HepG2 (cell line): ENCODE results near the gene BAZ1A. TPM values are rescaled to one million over a fixed set of nuclear protein-coding genes. Genes with fewer than 3 reads are reported as not detected.

Source experiments
- ATAC-seq: fragments of 200-7000 bp; cut with Tn5 transposase; 3 replicates; pipeline ENCODE4 v1.9.1; 2020; ENCODE audit warnings: mild to moderate bottlenecking, moderate library complexity
- BruUV-seq: library from RNA; stranded (reverse); fragments of 400-500 nt; replicated peaks from 2 replicates; lab custom pipeline; 2021; lab: Mats Ljungman, UMichigan
- CTCF ChIA-PET: fragments of 300-600 bp; formaldehyde crosslinking; extraction: SDS; loops from one replicate; lab custom pipeline; 2021; ENCODE audit warnings: low total read pairs, inconsistent platforms, low intra/inter-chr PET ratio; lab: Yijun Ruan, JAX
- POLR2A ChIA-PET: fragments of 350-600 bp; sonication (Branson Sonifier 250); formaldehyde crosslinking; loops from one replicate; lab custom pipeline; 2020; ENCODE audit warnings: antibody characterized with exemption, inconsistent platforms; lab: Yijun Ruan, JAX
- DNase-seq: peaks from one replicate; pipeline ENCODE4 v3.0.0-alpha.2; 2015; ENCODE audit warnings: low spot score
- FAIRE-seq: peaks from 3 replicates; lab custom pipeline; 2011; peaks lifted over from hg19 to GRCh38; lab: Jason Lieb, UNC
- H2AFZ ChIP-seq: one replicate; pipeline ENCODE4 v1.6.1; 2011; ENCODE audit warnings: low read length, inconsistent platforms
- H3K27ac ChIP-seq: fragments of 300-600 bp; 3 replicates; pipeline ENCODE4 v1.8.0; 2011; ENCODE audit warnings: mixed run types, mild to moderate bottlenecking, mixed read lengths, low read length, inconsistent platforms; ENCODE audit not compliant: insufficient read depth; ENCODE audit errors: extremely low read length
- H3K27me3 ChIP-seq, 2 experiments: fragments of 200-600 bp in 1 of 2; 2 replicates in 1 of 2; 3 replicates in 1 of 2; pipeline versions ENCODE4 v1.6.0 to v1.8.0; 2011; ENCODE audit warnings: low read length in 2 of 2, mild to moderate bottlenecking in 2 of 2, moderate library complexity in 2 of 2, inconsistent platforms in 1 of 2; ENCODE audit not compliant: insufficient read depth in 2 of 2, control insufficient read depth in 1 of 2
- H3K36me3 ChIP-seq, 2 experiments: fragments of 200-600 bp in 1 of 2; replicated peaks in 1 of 2; 2 replicates in 1 of 2; 3 replicates in 1 of 2; pipeline versions ENCODE4 v1.5.1 to v1.8.0; 2011; ENCODE audit warnings: low read length in 2 of 2, inconsistent platforms in 1 of 2; ENCODE audit not compliant: insufficient read depth in 2 of 2, control insufficient read depth in 1 of 2
- H3K4me1 ChIP-seq: 2 replicates; pipeline ENCODE4 v1.5.1; 2012; ENCODE audit warnings: low read length, inconsistent platforms; ENCODE audit not compliant: insufficient read depth
- H3K4me2 ChIP-seq: 2 replicates; pipeline ENCODE4 v1.6.0; 2011; ENCODE audit warnings: low read depth, low read length, inconsistent platforms
- H3K4me3 ChIP-seq, 3 experiments: fragments of 200-600 bp in 1 of 3; sonication (generic), shearing (Covaris generic) in 1 of 3; replicated peaks in 1 of 3; 2 replicates each; pipeline ENCODE4 v1.5.1; 2011 to 2016; ENCODE audit warnings: low read length in 3 of 3, inconsistent platforms in 2 of 3, low read depth in 2 of 3, mild to moderate bottlenecking in 2 of 3, control low read depth in 1 of 3, mixed read lengths in 1 of 3; ENCODE audit not compliant: insufficient read depth in 1 of 3
- H3K79me2 ChIP-seq: one replicate; pipeline ENCODE4 v1.6.1; 2011; ENCODE audit warnings: low read length, inconsistent platforms; ENCODE audit not compliant: insufficient read depth
- H3K9ac ChIP-seq: 2 replicates; pipeline ENCODE4 v1.6.0; 2011; ENCODE audit warnings: mild to moderate bottlenecking, low read depth, low read length, inconsistent platforms; ENCODE audit not compliant: insufficient read depth
- H3K9me3 ChIP-seq: 2 replicates; pipeline ENCODE4 v1.5.1; 2012; ENCODE audit warnings: mild to moderate bottlenecking, low read length
- H4K20me1 ChIP-seq: 2 replicates; pipeline ENCODE4 v1.6.0; 2011; ENCODE audit warnings: inconsistent platforms, mild to moderate bottlenecking, low read length, moderate library complexity; ENCODE audit not compliant: insufficient read depth
- EZH2 ChIP-seq: conservative IDR thresholded peaks from 2 replicates; pipeline ENCODE4 v1.6.1; 2012; ENCODE audit warnings: mild to moderate bottlenecking, low read depth, low read length, moderate library complexity
- KMT2B ChIP-seq: IDR thresholded peaks from 2 replicates; pipeline ENCODE4 v1.6.1; 2016; ENCODE audit warnings: missing genetic modification reagents, missing compliant biosample characterization
- ZNF570 ChIP-seq: sonication (generic); formaldehyde crosslinking; IDR thresholded peaks from 2 replicates; pipeline ENCODE4 v1.4.0; 2020; ENCODE audit warnings: mild to moderate bottlenecking, missing genetic modification reagents, borderline replicate concordance
- WGBS: methylation state at CpG from one replicate; pipeline ENCODE4 v1.1.6; 2017; ENCODE audit warnings: low lambda C conversion rate; 5-methylcytosine and 5-hydroxymethylcytosine counted together
- in situ Hi-C: cut with HindIII; loops from 2 replicates; pipeline ENCODE4 v1.10.0; 2017; ENCODE audit warnings: low pct_unique_long_range_greater_than_20kb; ENCODE audit not compliant: extremely low pct_ligation_motif_present
- intact Hi-C: fragments of 100-400 bp; cut with micrococcal nuclease; formaldehyde crosslinking; loops from one replicate; pipeline ENCODE4 v1.10.0; 2022; ENCODE audit not compliant: unreplicated experiment
- polyA plus RNA-seq, 8 experiments: library from polyadenylated mRNA; depleted of rRNA in 3 of 8; stranded (reverse) in 7 of 8; unstranded in 1 of 8; fragments of >200 nt; fragmentation: Illumina TruSeq in 4 of 8; extraction: Trizol in 4 of 8; gene quantifications; 2 replicates each; pipeline versions ENCODE4 v1.2.1 to v1.2.3, GENCODE V29; 2011 to 2016; ENCODE audit warnings: low read depth in 4 of 8, missing spikeins in 1 of 8, mixed read lengths in 1 of 8; ENCODE audit not compliant: insufficient read depth in 1 of 8
- total RNA-seq, 5 experiments: library from RNA; depleted of rRNA; stranded (reverse); fragments of >200 nt; fragmentation: Illumina TruSeq; extraction: Trizol; gene quantifications; 2 replicates each; pipeline ENCODE4 v1.2.3, GENCODE V29; 2016; ENCODE audit warnings: low read depth in 1 of 5
- TF ChIP-seq, protein P1 (sequence below): sonication (generic); formaldehyde crosslinking; conservative IDR thresholded peaks from 2 replicates; pipeline ENCODE4 v1.8.1; 2023; ENCODE audit warnings: missing genetic modification reagents
- TF ChIP-seq, protein P2 (sequence below): sonication (generic); formaldehyde crosslinking; IDR thresholded peaks from 2 replicates; pipeline ENCODE4 v1.4.0; 2020; ENCODE audit warnings: missing genetic modification reagents, borderline replicate concordance
- TF ChIP-seq, protein P3 (sequence below): IDR thresholded peaks from 2 replicates; pipeline ENCODE4 v1.6.1; 2012; ENCODE audit warnings: low read depth, low read length, improper control_type of control experiment
- TF ChIP-seq, protein P4 (sequence below): sonication (generic); formaldehyde crosslinking; IDR thresholded peaks from 2 replicates; pipeline ENCODE4 v1.5.0; 2020; ENCODE audit warnings: mild to moderate bottlenecking, missing genetic modification reagents

The BAZ1A gene
- total and polyA plus RNA-seq, 2 of the 13 experiments (the other 11 are each of a cell fraction or from before 2014, with no cell fraction given), result 20.9 to 56.8 TPM

DNA sequence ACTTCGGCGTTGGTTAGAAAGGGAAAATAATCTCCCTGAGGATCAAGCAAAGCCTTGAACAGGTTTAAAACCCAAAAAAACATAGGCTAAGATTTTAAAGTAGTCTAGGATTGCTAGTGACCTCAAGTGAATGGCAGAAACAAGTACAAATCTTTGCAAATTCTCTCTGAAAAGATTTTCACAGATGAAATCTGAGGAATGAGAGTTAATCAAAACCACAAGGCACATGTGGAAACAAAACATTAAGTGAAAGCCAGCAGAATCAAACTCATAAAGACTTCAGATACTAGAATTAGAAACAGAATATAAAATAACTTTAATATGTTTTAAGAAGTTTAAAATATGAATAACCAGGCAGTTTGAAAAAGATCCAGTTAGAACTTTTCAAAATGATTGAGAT, 108.6 kb downstream of the BAZ1A start:
- intact Hi-C loops, result no loop called here

More for the DNA sequence above, 108.6 kb downstream of the BAZ1A start:
- Histone ChIP-seq H4K20me1 (no peaks in the 10 kb centered on the region), H3K27ac (no peak overlapping the region), H3K9ac (no peak overlapping the region), H3K9me3 (no peaks in the 10 kb centered on the region), H3K4me2 (no peak overlapping the region), H3K4me3 (no peak overlapping the region), H3K36me3 (peaks cover 12 to 33% of the 10 kb centered on the region in 2 experiments), H2AFZ (no peak overlapping the region), H3K4me1 (no peaks in the 10 kb centered on the region), H3K79me2 (no peaks in the 10 kb centered on the region), H3K27me3 (no peaks in the 10 kb centered on the region)
- BruUV-seq, result no TSS peak
- no peak for TF ChIP-seq KMT2B (CRISPR knock-in tag)
- TF ChIP-seq EZH2, result no peak
- TF ChIP-seq, protein P1, sequence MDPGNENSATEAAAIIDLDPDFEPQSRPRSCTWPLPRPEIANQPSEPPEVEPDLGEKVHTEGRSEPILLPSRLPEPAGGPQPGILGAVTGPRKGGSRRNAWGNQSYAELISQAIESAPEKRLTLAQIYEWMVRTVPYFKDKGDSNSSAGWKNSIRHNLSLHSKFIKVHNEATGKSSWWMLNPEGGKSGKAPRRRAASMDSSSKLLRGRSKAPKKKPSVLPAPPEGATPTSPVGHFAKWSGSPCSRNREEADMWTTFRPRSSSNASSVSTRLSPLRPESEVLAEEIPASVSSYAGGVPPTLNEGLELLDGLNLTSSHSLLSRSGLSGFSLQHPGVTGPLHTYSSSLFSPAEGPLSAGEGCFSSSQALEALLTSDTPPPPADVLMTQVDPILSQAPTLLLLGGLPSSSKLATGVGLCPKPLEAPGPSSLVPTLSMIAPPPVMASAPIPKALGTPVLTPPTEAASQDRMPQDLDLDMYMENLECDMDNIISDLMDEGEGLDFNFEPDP (CRISPR knock-in tag), result 0 out of 2 replicates have a peak, but pooled peaks have one; percentile 2
- TF ChIP-seq, protein P2, sequence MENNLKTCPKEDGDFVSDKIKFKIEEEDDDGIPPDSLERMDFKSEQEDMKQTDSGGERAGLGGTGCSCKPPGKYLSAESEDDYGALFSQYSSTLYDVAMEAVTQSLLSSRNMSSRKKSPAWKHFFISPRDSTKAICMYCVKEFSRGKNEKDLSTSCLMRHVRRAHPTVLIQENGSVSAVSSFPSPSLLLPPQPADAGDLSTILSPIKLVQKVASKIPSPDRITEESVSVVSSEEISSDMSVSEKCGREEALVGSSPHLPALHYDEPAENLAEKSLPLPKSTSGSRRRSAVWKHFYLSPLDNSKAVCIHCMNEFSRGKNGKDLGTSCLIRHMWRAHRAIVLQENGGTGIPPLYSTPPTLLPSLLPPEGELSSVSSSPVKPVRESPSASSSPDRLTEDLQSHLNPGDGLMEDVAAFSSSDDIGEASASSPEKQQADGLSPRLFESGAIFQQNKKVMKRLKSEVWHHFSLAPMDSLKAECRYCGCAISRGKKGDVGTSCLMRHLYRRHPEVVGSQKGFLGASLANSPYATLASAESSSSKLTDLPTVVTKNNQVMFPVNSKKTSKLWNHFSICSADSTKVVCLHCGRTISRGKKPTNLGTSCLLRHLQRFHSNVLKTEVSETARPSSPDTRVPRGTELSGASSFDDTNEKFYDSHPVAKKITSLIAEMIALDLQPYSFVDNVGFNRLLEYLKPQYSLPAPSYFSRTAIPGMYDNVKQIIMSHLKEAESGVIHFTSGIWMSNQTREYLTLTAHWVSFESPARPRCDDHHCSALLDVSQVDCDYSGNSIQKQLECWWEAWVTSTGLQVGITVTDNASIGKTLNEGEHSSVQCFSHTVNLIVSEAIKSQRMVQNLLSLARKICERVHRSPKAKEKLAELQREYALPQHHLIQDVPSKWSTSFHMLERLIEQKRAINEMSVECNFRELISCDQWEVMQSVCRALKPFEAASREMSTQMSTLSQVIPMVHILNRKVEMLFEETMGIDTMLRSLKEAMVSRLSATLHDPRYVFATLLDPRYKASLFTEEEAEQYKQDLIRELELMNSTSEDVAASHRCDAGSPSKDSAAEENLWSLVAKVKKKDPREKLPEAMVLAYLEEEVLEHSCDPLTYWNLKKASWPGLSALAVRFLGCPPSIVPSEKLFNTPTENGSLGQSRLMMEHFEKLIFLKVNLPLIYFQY, result no peak
- TF ChIP-seq, protein P3, sequence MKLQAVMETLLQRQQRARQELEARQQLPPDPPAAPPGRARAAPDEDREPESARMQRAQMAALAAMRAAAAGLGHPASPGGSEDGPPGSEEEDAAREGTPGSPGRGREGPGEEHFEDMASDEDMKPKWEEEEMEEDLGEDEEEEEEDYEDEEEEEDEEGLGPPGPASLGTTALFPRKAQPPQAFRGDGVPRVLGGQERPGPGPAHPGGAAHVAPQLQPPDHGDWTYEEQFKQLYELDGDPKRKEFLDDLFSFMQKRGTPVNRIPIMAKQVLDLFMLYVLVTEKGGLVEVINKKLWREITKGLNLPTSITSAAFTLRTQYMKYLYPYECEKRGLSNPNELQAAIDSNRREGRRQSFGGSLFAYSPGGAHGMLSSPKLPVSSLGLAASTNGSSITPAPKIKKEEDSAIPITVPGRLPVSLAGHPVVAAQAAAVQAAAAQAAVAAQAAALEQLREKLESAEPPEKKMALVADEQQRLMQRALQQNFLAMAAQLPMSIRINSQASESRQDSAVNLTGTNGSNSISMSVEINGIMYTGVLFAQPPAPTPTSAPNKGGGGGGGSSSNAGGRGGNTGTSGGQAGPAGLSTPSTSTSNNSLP, result no peak
- TF ChIP-seq, protein P4, sequence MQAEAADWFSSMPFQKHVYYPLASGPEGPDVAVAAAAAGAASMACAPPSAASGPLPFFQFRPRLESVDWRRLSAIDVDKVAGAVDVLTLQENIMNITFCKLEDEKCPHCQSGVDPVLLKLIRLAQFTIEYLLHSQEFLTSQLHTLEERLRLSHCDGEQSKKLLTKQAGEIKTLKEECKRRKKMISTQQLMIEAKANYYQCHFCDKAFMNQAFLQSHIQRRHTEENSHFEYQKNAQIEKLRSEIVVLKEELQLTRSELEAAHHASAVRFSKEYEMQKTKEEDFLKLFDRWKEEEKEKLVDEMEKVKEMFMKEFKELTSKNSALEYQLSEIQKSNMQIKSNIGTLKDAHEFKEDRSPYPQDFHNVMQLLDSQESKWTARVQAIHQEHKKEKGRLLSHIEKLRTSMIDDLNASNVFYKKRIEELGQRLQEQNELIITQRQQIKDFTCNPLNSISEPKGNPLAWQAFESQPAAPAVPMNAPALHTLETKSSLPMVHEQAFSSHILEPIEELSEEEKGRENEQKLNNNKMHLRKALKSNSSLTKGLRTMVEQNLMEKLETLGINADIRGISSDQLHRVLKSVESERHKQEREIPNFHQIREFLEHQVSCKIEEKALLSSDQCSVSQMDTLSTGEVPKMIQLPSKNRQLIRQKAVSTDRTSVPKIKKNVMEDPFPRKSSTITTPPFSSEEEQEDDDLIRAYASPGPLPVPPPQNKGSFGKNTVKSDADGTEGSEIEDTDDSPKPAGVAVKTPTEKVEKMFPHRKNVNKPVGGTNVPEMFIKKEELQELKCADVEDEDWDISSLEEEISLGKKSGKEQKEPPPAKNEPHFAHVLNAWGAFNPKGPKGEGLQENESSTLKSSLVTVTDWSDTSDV (CRISPR knock-in tag), result no peak
- no peak for TF ChIP-seq ZNF570 (CRISPR knock-in tag)
- WGBS, result 87% methylated on average over 2 of the region's 2 CpGs
- in situ Hi-C loops, result no loop called here
- DNase-seq (no peak), FAIRE-seq (no peak), ATAC-seq (no peak)
- ChIA-PET POLR2A (interaction anchor here (3.1 kb wide), 1 partner anchor 73 kb away, joined by 7 read pairs; no protein-coding TSS in a partner anchor), CTCF (interaction anchor here (1.3 kb wide), 1 partner anchor 94 kb away, joined by 6 read pairs; no protein-coding TSS in a partner anchor)
